ENCODE measurements around the gene EFNB2.

GRCh38 chr13:106525865-106526264 is 9.6 kb downstream of the EFNB2 start:
- TF ChIP-seq, protein P1, sequence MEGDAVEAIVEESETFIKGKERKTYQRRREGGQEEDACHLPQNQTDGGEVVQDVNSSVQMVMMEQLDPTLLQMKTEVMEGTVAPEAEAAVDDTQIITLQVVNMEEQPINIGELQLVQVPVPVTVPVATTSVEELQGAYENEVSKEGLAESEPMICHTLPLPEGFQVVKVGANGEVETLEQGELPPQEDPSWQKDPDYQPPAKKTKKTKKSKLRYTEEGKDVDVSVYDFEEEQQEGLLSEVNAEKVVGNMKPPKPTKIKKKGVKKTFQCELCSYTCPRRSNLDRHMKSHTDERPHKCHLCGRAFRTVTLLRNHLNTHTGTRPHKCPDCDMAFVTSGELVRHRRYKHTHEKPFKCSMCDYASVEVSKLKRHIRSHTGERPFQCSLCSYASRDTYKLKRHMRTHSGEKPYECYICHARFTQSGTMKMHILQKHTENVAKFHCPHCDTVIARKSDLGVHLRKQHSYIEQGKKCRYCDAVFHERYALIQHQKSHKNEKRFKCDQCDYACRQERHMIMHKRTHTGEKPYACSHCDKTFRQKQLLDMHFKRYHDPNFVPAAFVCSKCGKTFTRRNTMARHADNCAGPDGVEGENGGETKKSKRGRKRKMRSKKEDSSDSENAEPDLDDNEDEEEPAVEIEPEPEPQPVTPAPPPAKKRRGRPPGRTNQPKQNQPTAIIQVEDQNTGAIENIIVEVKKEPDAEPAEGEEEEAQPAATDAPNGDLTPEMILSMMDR (IDR thresholded peaks at IDR 0.05; ENCODE audit: low read depth, low read length, poor library complexity, severe bottlenecking), result no peak
- TF ChIP-seq EZH2phosphoT487 (IDR thresholded peaks at IDR 0.05; ENCODE audit: borderline replicate concordance, low read length), result no peak
